GM23338 (cell line): ENCODE measurements around the gene ZNF45. TPM values are rescaled to one million over a fixed set of nuclear protein-coding genes. Genes with fewer than 3 reads are reported as not detected.

Source experiments
- ATAC-seq: fragments of 200-7000 bp; cut with Tn5 transposase; 3 replicates; pipeline ENCODE4 v1.9.1; 2020
- DNase-seq: peaks from one replicate; pipeline ENCODE4 v3.0.0-alpha.2; 2015; ENCODE audit warnings: low spot score
- H2AFZ ChIP-seq: fragments of 200-600 bp; sonication (generic); 2 replicates; pipeline ENCODE4 v1.8.0; 2016; ENCODE audit warnings: antibody characterized with exemption, mild to moderate bottlenecking, moderate library complexity
- H3F3A ChIP-seq: fragments of 200-600 bp; sonication (generic); replicated peaks from 2 replicates; pipeline ENCODE4 v1.8.0; 2017; ENCODE audit warnings: antibody characterized with exemption, mixed run types, low read depth
- H3K27ac ChIP-seq: fragments of 200-600 bp; sonication (generic); 2 replicates; pipeline ENCODE4 v1.6.1; 2016; ENCODE audit warnings: low read depth
- H3K27me3 ChIP-seq: fragments of 200-600 bp; sonication (generic); 2 replicates; pipeline ENCODE4 v1.8.0; 2016; ENCODE audit warnings: mild to moderate bottlenecking, mixed run types, moderate library complexity; ENCODE audit not compliant: insufficient read depth
- H3K36me3 ChIP-seq: fragments of 200-600 bp; sonication (generic); 2 replicates; pipeline ENCODE4 v1.8.0; 2016; ENCODE audit warnings: mild to moderate bottlenecking; ENCODE audit not compliant: insufficient read depth
- H3K4me1 ChIP-seq: fragments of 200-600 bp; sonication (generic); 2 replicates; pipeline ENCODE4 v1.8.0; 2016; ENCODE audit warnings: mild to moderate bottlenecking, moderate library complexity; ENCODE audit not compliant: insufficient read depth
- H3K4me2 ChIP-seq: fragments of 200-600 bp; sonication (generic); 2 replicates; pipeline ENCODE4 v1.7.1; 2017; ENCODE audit warnings: mixed run types
- H3K4me3 ChIP-seq: fragments of 200-600 bp; sonication (generic); 2 replicates; pipeline ENCODE4 v1.6.1; 2016; ENCODE audit warnings: mixed run types
- H3K79me2 ChIP-seq: fragments of 200-600 bp; sonication (generic); replicated peaks from 2 replicates; pipeline ENCODE4 v1.8.0; 2017; ENCODE audit warnings: mild to moderate bottlenecking; ENCODE audit not compliant: insufficient read depth
- H3K9me2 ChIP-seq: fragments of 200-600 bp; sonication (generic); 2 replicates; pipeline ENCODE4 v1.8.0; 2017; ENCODE audit not compliant: insufficient read depth
- H4K20me1 ChIP-seq: fragments of 200-600 bp; sonication (generic); replicated peaks from 2 replicates; pipeline ENCODE4 v1.8.0; 2017; ENCODE audit warnings: mild to moderate bottlenecking; ENCODE audit not compliant: insufficient read depth
- H3K27ac Mint-ChIP-seq: 2 replicates; pipeline ENCODE4 v1.8.0; 2020; ENCODE audit warnings: inconsistent platforms, mild to moderate bottlenecking, moderate library complexity, mixed read lengths
- H3K27me3 Mint-ChIP-seq: 3 replicates; pipeline ENCODE4 v1.8.0; 2022; ENCODE audit warnings: low read depth, mild to moderate bottlenecking, moderate library complexity, mixed read lengths, inconsistent platforms; ENCODE audit not compliant: insufficient read depth, poor library complexity
- H3K36me3 Mint-ChIP-seq: 3 replicates; pipeline ENCODE4 v1.8.0; 2021; ENCODE audit warnings: low read depth, mild to moderate bottlenecking, inconsistent platforms, moderate library complexity, mixed read lengths
- H3K4me1 Mint-ChIP-seq: 3 replicates; pipeline ENCODE4 v1.8.0; 2020; ENCODE audit warnings: mild to moderate bottlenecking, inconsistent platforms, mixed read lengths
- H3K4me3 Mint-ChIP-seq: 3 replicates; pipeline ENCODE4 v1.8.0; 2021; ENCODE audit warnings: moderate library complexity, mild to moderate bottlenecking, inconsistent platforms, mixed read lengths
- H3K9me3 Mint-ChIP-seq: 3 replicates; pipeline ENCODE4 v1.8.0; 2020; ENCODE audit warnings: moderate library complexity, mild to moderate bottlenecking, inconsistent platforms, mixed read lengths
- CREB1 ChIP-seq: fragments of 250-450 bp; sonication (Bioruptor Pico); IDR thresholded peaks from 2 replicates; pipeline ENCODE4 v1.5.0; 2020; ENCODE audit warnings: low read depth, mild to moderate bottlenecking, moderate library complexity
- CTCF ChIP-seq, 2 experiments: fragments of 200-600 bp in 1 of 2; sonication (generic) in 1 of 2; conservative IDR thresholded peaks; 2 replicates each; pipeline versions ENCODE4 v1.5.1 to v1.6.1; 2016 to 2017; ENCODE audit warnings: antibody characterized with exemption in 2 of 2, low read depth in 2 of 2, mild to moderate bottlenecking in 2 of 2, moderate library complexity in 1 of 2
- ETS1 ChIP-seq: IDR thresholded peaks from 2 replicates; pipeline ENCODE4 v1.6.1; 2016; ENCODE audit warnings: antibody characterized with exemption
- EZH2 ChIP-seq: fragments of 200-600 bp; sonication (generic); IDR thresholded peaks from one replicate; pipeline ENCODE4 v1.8.0; 2017; ENCODE audit warnings: antibody characterized with exemption, mild to moderate bottlenecking, low read depth; ENCODE audit not compliant: unreplicated experiment
- EZH2phosphoT487 ChIP-seq: fragments of 200-600 bp; sonication (generic); IDR thresholded peaks from one replicate; pipeline ENCODE4 v1.8.1; 2018; ENCODE audit warnings: antibody characterized with exemption; ENCODE audit not compliant: unreplicated experiment
- JUNB ChIP-seq: IDR thresholded peaks from one replicate; pipeline ENCODE4 v1.6.1; 2016; ENCODE audit warnings: antibody characterized with exemption; ENCODE audit not compliant: unreplicated experiment
- NANOG ChIP-seq: IDR thresholded peaks from 2 replicates; pipeline ENCODE4 v1.6.1; 2016; ENCODE audit warnings: antibody characterized with exemption, borderline replicate concordance
- POLR2AphosphoS5 ChIP-seq: IDR thresholded peaks from 2 replicates; pipeline ENCODE4 v1.6.1; 2016; ENCODE audit warnings: antibody characterized with exemption, low read depth
- REST ChIP-seq: IDR thresholded peaks from one replicate; pipeline ENCODE4 v1.6.1; 2018; ENCODE audit warnings: antibody characterized with exemption; ENCODE audit not compliant: unreplicated experiment
- STAT1 ChIP-seq: IDR thresholded peaks from one replicate; pipeline ENCODE4 v1.6.1; 2016; ENCODE audit warnings: antibody characterized with exemption; ENCODE audit not compliant: unreplicated experiment
- ZNF114 ChIP-seq: fragments of 250-450 bp; sonication (Bioruptor Pico); IDR thresholded peaks from 2 replicates; pipeline ENCODE4 v1.5.0; 2020; ENCODE audit warnings: mild to moderate bottlenecking, moderate library complexity
- ZNF331 ChIP-seq: fragments of 250-450 bp; sonication (Bioruptor Pico); IDR thresholded peaks from 2 replicates; pipeline ENCODE4 v1.5.0; 2020; ENCODE audit warnings: low read depth, mild to moderate bottlenecking, moderate library complexity
- ZNF462 ChIP-seq: fragments of 250-450 bp; sonication (Bioruptor Pico); IDR thresholded peaks from 2 replicates; pipeline ENCODE4 v1.5.0; 2020; ENCODE audit warnings: mild to moderate bottlenecking, moderate library complexity
- polyA plus RNA-seq: library from polyadenylated mRNA; unstranded; fragments of >200 nt; fragmentation: Nextera tagmentation; extraction: Ambion mirVana; gene quantifications from 2 replicates; pipeline ENCODE4 v1.2.1, GENCODE V29; 2016
- total RNA-seq: library from RNA; depleted of rRNA; stranded (reverse); fragments of >200 nt; shearing (Covaris generic); gene quantifications from 2 replicates; pipeline ENCODE4 v1.2.3, GENCODE V29; 2014

ZNF45 gene
- total and polyA plus RNA-seq, 2 experiments from 2014 or later = 3.3 to 9.6 TPM

GRCh38 chr19:43928820-43929219 lies 6.3 kb downstream of the ZNF45 start:
- Histone ChIP-seq H3K4me1 (no peaks in the 10 kb centered on the region), H3K4me3 (no peak overlapping the region), H3K79me2 (peaks cover 8% of the 10 kb centered on the region), H3K4me2 (no peak overlapping the region), H3K27ac (no peak overlapping the region), H3K36me3 (peaks cover 32% of the 10 kb centered on the region), H3F3A (no peaks in the 10 kb centered on the region), H3K9me2 (no peaks in the 10 kb centered on the region), H4K20me1 (peaks cover 3% of the 10 kb centered on the region; the same call in 1 of the 2 replicates), H3K27me3 (no peaks in the 10 kb centered on the region), H2AFZ (no peak overlapping the region)
- no peaks in the 10 kb centered on the region for H3K27me3 Mint-ChIP-seq
- no peaks in the 10 kb centered on the region for H3K9me3 Mint-ChIP-seq
- H3K4me3 Mint-ChIP-seq = no peak overlapping the region
- TF ChIP-seq ZNF462 (CRISPR knock-in tag) = no peak
- TF ChIP-seq EZH2phosphoT487 = no peak
- TF ChIP-seq CREB1 = no peak
- TF ChIP-seq ZNF114 = no peak
- no peak for TF ChIP-seq ZNF331
- no peak for TF ChIP-seq NANOG
- no peak for TF ChIP-seq STAT1
- TF ChIP-seq POLR2AphosphoS5 = no peak
- TF ChIP-seq EZH2 = no peak
- TF ChIP-seq CTCF (conservative IDR thresholded peaks at IDR 0.05; ENCODE audit: low read depth in 2 of 2) = no peak
- no peak for TF ChIP-seq REST
- TF ChIP-seq ETS1 = no peak
- no peak for TF ChIP-seq JUNB
- DNase-seq (no peak), ATAC-seq (no peak)
- H3K4me1 Mint-ChIP-seq = peaks cover under 1% of the 10 kb centered on the region; the same call in 1 of the 3 replicates
- H3K27ac Mint-ChIP-seq = no peak overlapping the region
- H3K36me3 Mint-ChIP-seq = peaks cover 74% of the 10 kb centered on the region
